Right lobe of liver (tissue), 4 donors: Measurements from ENCODE around the gene IL15RA.

Experiments used
- CTCF ChIP-seq, 4 donors: fragments of 200-600 bp in 3 of 4; fragments of 450-650 bp in 1 of 4; IDR thresholded peaks; one replicate each; pipeline versions ENCODE4 v1.5.1 to v1.8.0; 2016 to 2022; ENCODE audit warnings: antibody characterized with exemption in 4 of 4, mild to moderate bottlenecking in 2 of 4
- POLR2A ChIP-seq: fragments of 450-650 bp; IDR thresholded peaks from one replicate; pipeline ENCODE4 v1.6.1; 2017; ENCODE audit warnings: antibody characterized with exemption, mild to moderate bottlenecking
- donor health status: DM: no; HTN: no; CAD: no.
- donor health status: DM: no; HTN: no; CAD: no.
- donor health status: DM: no; HTN: yes; CAD: no.

- no peak for TF ChIP-seq CTCF (IDR thresholded peaks at IDR 0.05)
- TF ChIP-seq POLR2A, result no peak
Measured at GRCh38 chr10:6019010-6019782, 41.9 kb upstream of the IL15RA start.
